ENCODE data around the gene INAVA. TPM values are rescaled to one million over a fixed set of nuclear protein-coding genes. Genes with fewer than 3 reads are reported as not detected.

INAVA gene
- total and polyA plus RNA-seq, 9 of the 15 experiments (the other 6 are each of a cell fraction or from before 2014, with no cell fraction given), result 0.09 TPM; not detected in 8

- WGBS (ENCODE audit: insufficient coverage, low coverage, missing lambda C conversion rate), result 12% methylated on average over 6 of the region's 6 CpGs
- in situ Hi-C loops (cut with MboI), result no loop called here
- Histone ChIP-seq H3K79me2 (ENCODE audit: control insufficient read depth, insufficient read depth, low read length) (no peaks in the 10 kb centered on the region), H2AFZ (ENCODE audit: low read depth, low read length) (no peak overlapping the region), H3K4me1 (replicated peaks in 1 of 2; ENCODE audit: control insufficient read depth in 2 of 2, insufficient read depth in 2 of 2, low read length in 2 of 2) (no peaks in the 10 kb centered on the region), H3K4me2 (ENCODE audit: insufficient read depth, low read length) (no peak overlapping the region), H3K27me3 (ENCODE audit: control insufficient read depth in 2 of 2, insufficient read depth in 2 of 2, low read length in 2 of 2) (no peaks in the 10 kb centered on the region), H3K36me3 (ENCODE audit: control insufficient read depth, insufficient read depth, low read length) (no peaks in the 10 kb centered on the region), H3K9me3 (replicated peaks; ENCODE audit: control insufficient read depth, insufficient read depth, low read depth, low read length) (no peaks in the 10 kb centered on the region), H3K9me1 (ENCODE audit: control insufficient read depth, insufficient read depth, low read length) (no peaks in the 10 kb centered on the region), H3K4me3 (no peak overlapping the region), H3K9ac (ENCODE audit: insufficient read depth in 1 of 2, low read depth in 2 of 2, low read length in 2 of 2) (no peak overlapping the region), H4K20me1 (replicated peaks; ENCODE audit: control insufficient read depth, insufficient read depth, low read length) (no peaks in the 10 kb centered on the region), H3K27ac (ENCODE audit: extremely low read depth, low read depth, low read length) (no peak overlapping the region)
- DNase-seq (ENCODE audit: extremely low read depth in 1 of 4, low spot score in 3 of 4), result no peak
- FAIRE-seq, result no peak
- POLR2A ChIA-PET, result no interaction called here
- CTCF ChIA-PET (ENCODE audit: low intra/inter-chr PET ratio), result no interaction called here
- no peak for TF ChIP-seq ZNF79 (CRISPR knock-in tag; IDR thresholded peaks at IDR 0.05; ENCODE audit: low read depth)
- TF ChIP-seq ZEB2 (IDR thresholded peaks at IDR 0.05), result no peak
- TF ChIP-seq BMI1 (IDR thresholded peaks at IDR 0.05; ENCODE audit: low read length), result no peak
- ATAC-seq, result no peak
- BruUV-seq (replicated peaks), result no TSS peak
- intact Hi-C loops (cut with micrococcal nuclease), result no loop called here
Measured at GRCh38 chr1:200849430-200849829, 45.3 kb upstream of the INAVA start.

- Histone ChIP-seq H3K9ac (ENCODE audit: insufficient read depth in 1 of 2, low read depth in 2 of 2, low read length in 2 of 2) (no peak overlapping the region), H4K20me1 (replicated peaks; ENCODE audit: control insufficient read depth, insufficient read depth, low read length) (no peaks in the 10 kb centered on the region), H2AFZ (ENCODE audit: low read depth, low read length) (no peak overlapping the region), H3K36me3 (ENCODE audit: control insufficient read depth, insufficient read depth, low read length) (no peaks in the 10 kb centered on the region), H3K4me1 (replicated peaks in 1 of 2; ENCODE audit: control insufficient read depth in 2 of 2, insufficient read depth in 2 of 2, low read length in 2 of 2) (no peaks in the 10 kb centered on the region), H3K9me1 (ENCODE audit: control insufficient read depth, insufficient read depth, low read length) (no peaks in the 10 kb centered on the region), H3K27me3 (ENCODE audit: control insufficient read depth in 2 of 2, insufficient read depth in 2 of 2, low read length in 2 of 2) (no peaks in the 10 kb centered on the region), H3K4me2 (ENCODE audit: insufficient read depth, low read length) (no peak overlapping the region), H3K4me3 (no peak overlapping the region), H3K9me3 (replicated peaks; ENCODE audit: control insufficient read depth, insufficient read depth, low read depth, low read length) (no peaks in the 10 kb centered on the region), H3K79me2 (ENCODE audit: control insufficient read depth, insufficient read depth, low read length) (no peaks in the 10 kb centered on the region), H3K27ac (ENCODE audit: extremely low read depth, low read depth, low read length) (no peak overlapping the region)
- BruUV-seq (replicated peaks), result no TSS peak
- no peak for TF ChIP-seq CHAMP1 (IDR thresholded peaks at IDR 0.05)
- TF ChIP-seq ZEB2 (IDR thresholded peaks at IDR 0.05), result no peak
- intact Hi-C loops (cut with micrococcal nuclease), result no loop called here
- in situ Hi-C loops (cut with MboI), result no loop called here
- FAIRE-seq (no peak), ATAC-seq (no peak), DNase-seq (ENCODE audit: extremely low read depth in 1 of 4, low spot score in 3 of 4) (no peak)
- ChIA-PET CTCF (ENCODE audit: low intra/inter-chr PET ratio) (no interaction called here), POLR2A (interaction anchor here (0.7 to 1.3 kb wide), 3 partner anchors 10 to 12 kb away, joined by 3 to 4 read pairs (median 3); no protein-coding TSS in a partner anchor)
Measured at GRCh38 chr1:200850554-200850953, 44.1 kb upstream of the INAVA start.
